ENCODE measurements around the gene ATP13A3.
"Not testable (repeated sequence)": the region's sequence is repeated elsewhere in the genome, so short reads cannot be mapped to it uniquely, and the experiment has no call there.

- not testable (repeated sequence) for TF ChIP-seq TEAD4 (CRISPR knock-in tag; IDR thresholded peaks at IDR 0.05); TP53 (CRISPR knock-in tag; IDR thresholded peaks at IDR 0.05); ESRRA (CRISPR knock-in tag; IDR thresholded peaks at IDR 0.05; ENCODE audit: borderline replicate concordance)
Measured at GRCh38 chr3:194493995-194494927, 7.5 kb upstream of the ATP13A3 start.

All from WTC11 (cell line).